Lung microvascular endothelial cell (primary cell): Measurements from ENCODE around the gene VTI1A. TPM values are rescaled to one million over a fixed set of nuclear protein-coding genes. Genes with fewer than 3 reads are reported as not detected.
A peak's percentile ranks its signal among the peaks of the same experiment; 100 is the strongest.
"Not testable (repeated sequence)": the region's sequence is repeated elsewhere in the genome, so short reads cannot be mapped to it uniquely, and the experiment has no call there.

Experiments
- DNase-seq, 2 donors: peaks; one replicate each; pipeline versions ENCODE4 v3.0.0 to v3.0.0-alpha.2; 2010; ENCODE audit warnings: low read depth in 2 of 2
- total RNA-seq: library from RNA; depleted of rRNA; stranded (reverse); fragments of >200 nt; gene quantifications from 2 replicates; pipeline ENCODE4 v1.2.1, GENCODE V29; 2014

VTI1A gene
- total RNA-seq, 1 donor from 2014 or later = 18.8 TPM

DNA sequence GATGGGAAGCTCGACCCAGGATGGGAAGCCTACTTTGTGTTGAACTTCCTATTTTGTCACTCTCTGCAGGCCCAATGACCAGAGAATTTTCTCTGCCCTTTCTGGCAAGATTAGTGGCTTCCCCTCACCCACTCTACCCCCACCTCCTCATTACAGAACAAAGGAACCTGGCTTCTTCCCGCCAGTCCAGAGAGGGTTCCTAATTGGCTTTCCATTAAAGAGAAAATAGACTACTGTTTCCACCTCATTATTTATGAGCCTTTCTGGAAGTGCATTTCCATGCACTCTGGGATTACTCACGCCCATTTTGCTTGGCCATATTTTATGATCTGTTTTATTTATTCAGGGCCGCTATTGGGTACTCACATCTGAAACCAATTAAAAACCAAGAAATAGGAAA lies 408.1 kb downstream of the VTI1A start:
- no peak for DNase-seq

DNA sequence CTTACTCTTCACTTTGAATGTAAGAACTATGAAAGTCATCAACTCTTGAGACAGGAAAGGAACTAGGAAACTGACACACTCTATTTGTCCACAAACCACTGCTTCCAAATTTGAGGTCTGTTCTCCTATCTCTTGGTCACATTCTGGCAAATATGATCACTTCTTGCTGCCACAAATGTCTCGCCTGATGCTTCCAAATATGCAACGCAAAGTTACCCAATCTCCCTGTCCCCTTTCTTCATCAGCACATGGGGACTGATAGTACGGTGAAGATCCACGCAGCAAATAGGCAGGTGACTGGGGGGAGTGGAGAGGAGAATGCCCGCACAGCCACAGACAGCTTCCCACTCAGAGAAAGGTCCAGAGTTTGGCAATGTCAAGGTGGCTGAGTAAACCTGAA lies 410.5 kb downstream of the VTI1A start:
- DNase-seq = no peak

DNA sequence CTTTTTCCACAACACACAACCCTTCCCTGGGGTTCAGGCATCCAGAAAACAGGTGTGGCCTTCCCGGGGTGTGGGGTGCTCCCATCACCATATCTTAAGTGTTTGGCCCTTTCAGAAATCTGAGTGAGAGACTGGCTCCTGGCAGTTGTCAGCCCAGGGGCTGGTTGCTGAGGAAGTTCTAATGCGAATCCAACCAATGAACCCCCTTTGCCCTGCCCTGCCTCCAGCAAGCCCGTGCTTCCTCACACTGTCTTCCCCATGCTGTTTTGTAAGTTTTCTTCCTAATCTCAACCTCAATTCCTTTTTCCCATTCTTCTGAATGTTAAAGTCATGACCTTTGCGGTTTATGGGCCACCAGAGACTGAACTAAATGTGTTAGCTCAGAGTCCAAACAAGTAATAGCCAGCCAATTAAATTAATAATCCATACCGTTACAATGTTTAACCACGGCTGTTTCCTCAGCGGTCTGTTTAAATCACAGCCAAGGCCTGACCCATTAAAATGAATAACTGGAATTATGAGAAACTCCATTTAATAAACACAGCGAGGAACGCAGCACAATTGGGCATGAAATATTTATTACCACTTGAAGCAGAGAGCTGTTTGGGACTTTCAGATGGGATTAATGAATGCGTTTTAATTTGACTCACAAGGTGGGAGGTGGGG lies 412.1 kb downstream of the VTI1A start:
- peak in 1 of 2 donors; percentile 36 for DNase-seq

DNA sequence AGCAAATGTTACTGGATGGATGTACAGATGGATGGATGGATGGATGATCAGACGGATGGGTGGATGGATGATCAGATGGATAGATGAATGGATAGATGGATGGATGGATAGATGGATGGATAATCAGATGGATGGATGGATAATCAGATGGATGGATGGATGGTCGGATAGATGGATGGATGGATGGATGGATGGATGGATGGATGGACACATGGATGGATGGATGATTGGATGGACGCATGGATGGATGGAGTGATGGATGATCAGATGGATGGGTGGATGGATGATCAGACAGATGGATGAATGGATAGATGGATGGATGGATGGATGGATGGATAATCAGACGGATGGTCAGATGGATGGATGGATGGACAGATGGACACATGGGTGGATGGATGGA lies 412.8 kb downstream of the VTI1A start:
- DNase-seq = no peak

DNA sequence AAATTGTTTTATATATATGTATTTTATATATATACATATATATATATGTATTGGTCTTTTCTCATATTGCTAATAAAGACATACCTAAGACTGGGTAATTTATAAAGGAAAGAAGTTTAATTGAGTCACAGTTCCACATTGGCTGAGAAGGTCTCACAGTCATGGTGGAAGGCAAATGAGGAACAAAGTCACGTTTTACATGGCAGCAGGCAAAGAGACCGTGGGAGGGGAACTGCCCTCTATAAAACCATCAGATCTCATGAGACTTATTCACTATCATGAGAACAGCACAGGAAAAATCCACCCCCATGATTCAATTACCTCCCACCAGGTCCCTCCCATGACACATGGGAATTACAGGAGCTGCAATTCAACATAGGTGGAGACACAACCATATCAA lies 416.4 kb downstream of the VTI1A start:
- not testable (repeated sequence) for DNase-seq

Other genes with a start within 250 kb of the VTI1A start
- gene TECTB, start 163.8 kb upstream of the VTI1A start, total RNA-seq = not detected in 2 replicates
- gene ACSL5, start 73.1 kb upstream of the VTI1A start, total RNA-seq = 29.2 and 56.2 TPM in 2 replicates
- gene ZDHHC6, start 301 bp upstream of the VTI1A start, total RNA-seq = 15.9 and 21.6 TPM in 2 replicates